Activated CD8-positive, alpha-beta T cell treated with anti-CD3 and anti-CD28 coated beads for 36 hours (primary cell): ENCODE measurements around the gene DLG2. TPM values are rescaled to one million over a fixed set of nuclear protein-coding genes. Genes with fewer than 3 reads are reported as not detected.

Source experiments
- ATAC-seq: fragments of 200-7000 bp; cut with Tn5 transposase; one replicate; pipeline ENCODE4 v1.10.0; 2021; ENCODE audit warnings: mild to moderate bottlenecking, moderate library complexity
- CTCF ChIA-PET: fragments of 350-600 bp; sonication (Branson Sonifier 250); formaldehyde crosslinking; loops from one replicate; lab custom pipeline; 2021; ENCODE audit warnings: antibody characterized with exemption; lab: Charles Lee
- POLR2A ChIA-PET: fragments of 350-600 bp; sonication (Branson Sonifier 250); formaldehyde crosslinking; loops from one replicate; lab custom pipeline; 2021; ENCODE audit warnings: antibody characterized with exemption; lab: Charles Lee
- DNase-seq: peaks from one replicate; pipeline ENCODE4 v3.0.0-alpha.2; 2020
- H3K27ac Mint-ChIP-seq: one replicate; pipeline ENCODE4 v1.8.0; 2021; ENCODE audit warnings: mild to moderate bottlenecking, mixed read lengths
- H3K27me3 Mint-ChIP-seq: one replicate; pipeline ENCODE4 v1.8.0; 2021; ENCODE audit warnings: mixed read lengths
- H3K36me3 Mint-ChIP-seq: one replicate; pipeline ENCODE4 v1.8.0; 2021; ENCODE audit warnings: low read depth, mixed read lengths
- H3K4me1 Mint-ChIP-seq: one replicate; pipeline ENCODE4 v1.8.0; 2021; ENCODE audit warnings: low read depth, mixed read lengths
- H3K4me3 Mint-ChIP-seq: one replicate; pipeline ENCODE4 v1.8.0; 2021; ENCODE audit warnings: mild to moderate bottlenecking, moderate library complexity, mixed read lengths
- H3K9me3 Mint-ChIP-seq: one replicate; pipeline ENCODE4 v1.8.0; 2021; ENCODE audit warnings: mixed read lengths
- intact Hi-C: fragments of 100-400 bp; cut with micrococcal nuclease; formaldehyde crosslinking; loops from one replicate; pipeline ENCODE4 v1.10.0; 2022
- total RNA-seq, 2 experiments: library from RNA; stranded (reverse); gene quantifications; one replicate each; pipeline ENCODE4 v1.2.3, GENCODE V29; 2021
- TF ChIP-seq, protein P1 (sequence below): fragments of 200-600 bp; IDR thresholded peaks from one replicate; pipeline ENCODE4 v1.8.0; 2022; ENCODE audit warnings: antibody characterized with exemption, mild to moderate bottlenecking

Gene DLG2
- total RNA-seq, 2 experiments from 2014 or later = 2.2 to 2.6 TPM

DNA sequence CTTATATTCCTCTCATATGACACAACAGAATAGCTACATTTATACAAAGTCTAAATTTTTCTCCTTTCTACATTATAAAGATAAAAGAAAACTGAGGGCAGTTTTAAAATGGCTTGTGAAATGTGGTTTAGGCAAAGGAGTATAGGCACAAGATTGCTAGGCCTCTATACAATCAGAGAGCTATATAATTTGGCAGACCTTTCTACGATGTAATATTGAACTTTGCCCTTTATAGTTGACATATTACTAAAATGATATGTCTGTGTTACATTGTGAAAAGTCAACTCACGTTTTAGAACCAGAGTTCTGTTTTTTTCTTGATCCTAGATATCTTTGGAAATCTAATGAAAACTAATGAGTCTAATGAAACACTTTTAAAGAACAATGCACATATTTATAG, 430.2 kb downstream of the DLG2 start:
- TF ChIP-seq, protein P1, sequence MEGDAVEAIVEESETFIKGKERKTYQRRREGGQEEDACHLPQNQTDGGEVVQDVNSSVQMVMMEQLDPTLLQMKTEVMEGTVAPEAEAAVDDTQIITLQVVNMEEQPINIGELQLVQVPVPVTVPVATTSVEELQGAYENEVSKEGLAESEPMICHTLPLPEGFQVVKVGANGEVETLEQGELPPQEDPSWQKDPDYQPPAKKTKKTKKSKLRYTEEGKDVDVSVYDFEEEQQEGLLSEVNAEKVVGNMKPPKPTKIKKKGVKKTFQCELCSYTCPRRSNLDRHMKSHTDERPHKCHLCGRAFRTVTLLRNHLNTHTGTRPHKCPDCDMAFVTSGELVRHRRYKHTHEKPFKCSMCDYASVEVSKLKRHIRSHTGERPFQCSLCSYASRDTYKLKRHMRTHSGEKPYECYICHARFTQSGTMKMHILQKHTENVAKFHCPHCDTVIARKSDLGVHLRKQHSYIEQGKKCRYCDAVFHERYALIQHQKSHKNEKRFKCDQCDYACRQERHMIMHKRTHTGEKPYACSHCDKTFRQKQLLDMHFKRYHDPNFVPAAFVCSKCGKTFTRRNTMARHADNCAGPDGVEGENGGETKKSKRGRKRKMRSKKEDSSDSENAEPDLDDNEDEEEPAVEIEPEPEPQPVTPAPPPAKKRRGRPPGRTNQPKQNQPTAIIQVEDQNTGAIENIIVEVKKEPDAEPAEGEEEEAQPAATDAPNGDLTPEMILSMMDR = no peak
- no peaks in the 10 kb centered on the region for H3K36me3 Mint-ChIP-seq
- no peaks in the 10 kb centered on the region for H3K27me3 Mint-ChIP-seq
- no peak overlapping the region for H3K4me3 Mint-ChIP-seq
- peaks cover 9% of the 10 kb centered on the region for H3K9me3 Mint-ChIP-seq
- no peaks in the 10 kb centered on the region for H3K4me1 Mint-ChIP-seq
- ATAC-seq (no peak), DNase-seq (no peak)
- POLR2A ChIA-PET = no interaction called here
- H3K27ac Mint-ChIP-seq = no peak overlapping the region
- intact Hi-C loops = no loop called here
- CTCF ChIA-PET = no interaction called here

DNA sequence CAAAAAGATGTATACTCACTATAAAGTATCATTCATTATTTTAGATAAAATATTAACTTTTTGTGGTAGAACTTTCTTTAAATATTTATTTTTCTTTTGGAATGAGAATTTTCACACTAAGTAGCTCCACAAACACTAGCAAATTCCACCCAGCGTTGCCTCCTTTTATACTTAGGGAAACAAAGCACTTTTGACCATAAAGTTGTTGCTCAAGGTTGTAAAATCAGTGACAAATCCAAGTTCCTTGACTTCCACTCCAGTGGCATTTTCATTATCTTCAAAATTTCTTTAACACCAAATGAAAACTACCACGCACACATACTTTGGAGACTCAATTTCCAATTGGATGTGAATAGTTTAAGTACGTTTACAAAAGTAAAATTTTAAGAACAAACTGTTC, 431.2 kb downstream of the DLG2 start:
- intact Hi-C loops = no loop called here
- CTCF ChIA-PET = no interaction called here
- no peak overlapping the region for H3K27ac Mint-ChIP-seq

DNA sequence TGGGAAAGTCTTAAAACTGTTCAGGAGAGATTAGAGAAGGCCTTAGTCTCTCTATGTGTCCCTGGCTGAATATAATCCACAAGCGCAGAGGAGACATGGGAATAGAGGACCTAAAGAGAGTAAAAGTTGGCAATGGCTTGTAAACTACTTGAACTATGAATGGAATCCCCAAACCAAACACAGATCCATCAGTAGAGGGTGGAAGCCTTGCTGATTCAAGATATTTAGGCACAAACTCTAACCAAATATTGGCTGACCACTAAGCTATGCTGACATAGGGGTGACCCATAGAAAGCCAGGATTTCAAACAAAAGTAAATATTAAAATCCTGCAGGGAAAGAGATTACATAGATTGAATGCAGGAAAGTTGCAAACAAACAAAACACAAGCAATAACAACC, 439.2 kb downstream of the DLG2 start:
- H3K36me3 Mint-ChIP-seq = no peaks in the 10 kb centered on the region
- ChIA-PET POLR2A (no interaction called here), CTCF (no interaction called here)
- intact Hi-C loops = no loop called here
- H3K27ac Mint-ChIP-seq = no peak overlapping the region
- TF ChIP-seq, protein P1 = no peak
- H3K9me3 Mint-ChIP-seq = peaks cover 15% of the 10 kb centered on the region
- no peaks in the 10 kb centered on the region for H3K27me3 Mint-ChIP-seq
- DNase-seq = no peak
- ATAC-seq = no peak
- no peaks in the 10 kb centered on the region for H3K4me1 Mint-ChIP-seq
- H3K4me3 Mint-ChIP-seq = no peak overlapping the region

More for the DNA sequence above, 431.2 kb downstream of the DLG2 start:
- no peak for DNase-seq
- no peak for ATAC-seq
- H3K27me3 Mint-ChIP-seq = no peaks in the 10 kb centered on the region
- TF ChIP-seq, protein P1 = no peak
- H3K9me3 Mint-ChIP-seq = peaks cover 7% of the 10 kb centered on the region
- H3K36me3 Mint-ChIP-seq = no peaks in the 10 kb centered on the region
- H3K4me1 Mint-ChIP-seq = no peaks in the 10 kb centered on the region
- no peak overlapping the region for H3K4me3 Mint-ChIP-seq
- POLR2A ChIA-PET = no interaction called here

DNA sequence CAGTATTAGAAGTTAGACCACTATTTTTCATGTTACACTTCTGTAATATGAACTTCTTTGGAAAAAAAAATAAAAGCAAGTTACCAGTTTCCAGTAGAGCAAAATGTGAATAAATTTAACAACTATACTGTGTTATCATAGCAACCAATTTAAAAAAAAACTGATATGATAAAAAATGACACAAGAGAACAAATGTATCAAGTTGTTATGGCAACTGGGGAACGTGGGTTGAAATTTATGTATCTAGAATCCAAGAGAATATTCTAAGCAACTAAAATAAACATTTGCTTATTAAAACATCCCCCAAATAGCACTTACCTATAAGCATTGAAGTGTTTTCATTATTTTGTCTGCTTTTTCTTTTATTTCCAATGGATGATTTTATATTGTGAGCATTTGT, 442.4 kb downstream of the DLG2 start:
- CTCF ChIA-PET = no interaction called here
- no peaks in the 10 kb centered on the region for H3K27me3 Mint-ChIP-seq
- intact Hi-C loops = no loop called here
- H3K9me3 Mint-ChIP-seq = peaks cover 14% of the 10 kb centered on the region
- no peak overlapping the region for H3K27ac Mint-ChIP-seq
- H3K36me3 Mint-ChIP-seq = no peaks in the 10 kb centered on the region
- TF ChIP-seq, protein P1 = no peak
- H3K4me1 Mint-ChIP-seq = no peaks in the 10 kb centered on the region
- DNase-seq (no peak), ATAC-seq (no peak)
- POLR2A ChIA-PET = no interaction called here
- no peak overlapping the region for H3K4me3 Mint-ChIP-seq

DNA sequence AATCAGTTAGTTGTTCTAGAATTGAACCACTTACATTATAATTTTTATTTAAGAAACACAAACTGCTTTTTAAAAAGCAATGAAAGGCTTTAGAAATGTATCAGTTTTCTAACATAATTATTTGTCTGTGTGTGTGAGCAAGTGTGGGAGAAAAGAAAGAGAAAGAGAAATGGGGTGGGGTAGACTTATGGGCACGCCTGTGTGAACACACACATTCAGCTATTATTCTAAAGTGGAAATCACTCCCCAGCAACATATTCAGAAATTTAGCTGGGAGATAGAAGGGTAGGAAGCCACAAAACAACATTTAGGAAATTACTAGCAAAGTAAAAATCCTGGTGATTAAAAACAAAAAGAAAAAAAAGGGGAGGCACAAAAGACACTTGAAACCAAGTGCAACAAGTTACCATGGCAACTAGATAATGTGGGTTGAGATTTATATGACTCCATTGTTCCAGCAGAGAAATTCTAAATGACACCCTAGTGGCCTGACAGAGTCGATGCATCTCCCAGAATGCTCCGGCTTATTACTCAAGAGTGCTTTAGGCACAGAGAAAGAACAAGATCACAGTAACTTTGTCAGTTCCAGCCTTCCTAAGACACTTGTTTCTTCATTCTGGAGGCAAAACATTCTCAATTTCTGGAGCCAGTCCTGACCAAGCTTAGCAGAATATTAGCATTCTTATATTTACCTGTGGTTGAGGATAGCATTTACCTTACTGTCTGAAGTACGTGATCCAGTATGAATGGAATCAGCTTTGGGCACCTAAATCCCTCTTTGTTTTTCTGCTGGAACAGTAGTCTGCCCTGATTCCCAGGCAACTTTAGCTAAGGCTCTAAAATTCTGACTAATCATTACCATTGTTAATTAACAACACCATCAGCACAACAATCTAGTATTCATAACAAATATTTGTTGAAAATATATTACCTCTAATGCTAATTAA, 444.4 kb downstream of the DLG2 start:
- Mint-ChIP-seq H3K36me3 (no peaks in the 10 kb centered on the region), H3K9me3 (peaks cover 3% of the 10 kb centered on the region), H3K4me1 (no peaks in the 10 kb centered on the region), H3K27me3 (no peaks in the 10 kb centered on the region), H3K4me3 (no peak overlapping the region), H3K27ac (no peak overlapping the region)
- POLR2A ChIA-PET = no interaction called here
- intact Hi-C loops = no loop called here
- DNase-seq (no peak), ATAC-seq (no peak)
- TF ChIP-seq, protein P1 = no peak
- CTCF ChIA-PET = no interaction called here
